ENCODE data around the gene WDSUB1.

Gene WDSUB1

DNA sequence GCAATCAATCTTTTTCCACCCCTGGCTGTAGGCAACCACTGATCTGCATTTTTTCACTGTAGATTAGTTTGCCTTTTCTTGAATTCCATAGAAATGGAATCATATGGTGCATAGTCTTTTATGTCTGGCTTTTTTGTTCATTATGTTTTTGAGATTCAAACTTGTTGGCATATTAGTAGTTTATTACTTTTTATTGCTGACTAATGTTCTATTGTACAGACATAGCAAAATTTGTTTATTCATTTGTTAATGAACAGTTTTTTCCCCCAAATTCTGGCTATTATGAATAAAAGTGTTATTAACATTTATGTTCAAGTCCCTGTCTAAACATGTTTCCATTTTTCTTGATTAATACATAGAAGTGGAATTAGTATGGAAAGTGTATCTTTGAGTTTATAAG is 21.4 kb upstream of the WDSUB1 start:
- Histone ChIP-seq H2AFZ (ENCODE audit: low read depth) (no peak overlapping the region), H4K20me1 (ENCODE audit: insufficient read depth) (no peaks in the 10 kb centered on the region), H3K27me3 (ENCODE audit: insufficient read depth, low read depth) (no peaks in the 10 kb centered on the region), H3K36me3 (ENCODE audit: insufficient read depth) (no peaks in the 10 kb centered on the region), H3K27ac (no peak overlapping the region), H3K9ac (no peak overlapping the region), H3K4me3 (IDR thresholded peaks at IDR 0.05; ENCODE audit: insufficient read depth, low read depth, low read length) (no peak overlapping the region), H3K4me2 (no peak overlapping the region), H3K79me2 (ENCODE audit: insufficient read depth, low read depth) (no peaks in the 10 kb centered on the region), H3K4me1 (ENCODE audit: low read depth, poor library complexity, severe bottlenecking) (no peaks in the 10 kb centered on the region)
- TF ChIP-seq, protein P1, sequence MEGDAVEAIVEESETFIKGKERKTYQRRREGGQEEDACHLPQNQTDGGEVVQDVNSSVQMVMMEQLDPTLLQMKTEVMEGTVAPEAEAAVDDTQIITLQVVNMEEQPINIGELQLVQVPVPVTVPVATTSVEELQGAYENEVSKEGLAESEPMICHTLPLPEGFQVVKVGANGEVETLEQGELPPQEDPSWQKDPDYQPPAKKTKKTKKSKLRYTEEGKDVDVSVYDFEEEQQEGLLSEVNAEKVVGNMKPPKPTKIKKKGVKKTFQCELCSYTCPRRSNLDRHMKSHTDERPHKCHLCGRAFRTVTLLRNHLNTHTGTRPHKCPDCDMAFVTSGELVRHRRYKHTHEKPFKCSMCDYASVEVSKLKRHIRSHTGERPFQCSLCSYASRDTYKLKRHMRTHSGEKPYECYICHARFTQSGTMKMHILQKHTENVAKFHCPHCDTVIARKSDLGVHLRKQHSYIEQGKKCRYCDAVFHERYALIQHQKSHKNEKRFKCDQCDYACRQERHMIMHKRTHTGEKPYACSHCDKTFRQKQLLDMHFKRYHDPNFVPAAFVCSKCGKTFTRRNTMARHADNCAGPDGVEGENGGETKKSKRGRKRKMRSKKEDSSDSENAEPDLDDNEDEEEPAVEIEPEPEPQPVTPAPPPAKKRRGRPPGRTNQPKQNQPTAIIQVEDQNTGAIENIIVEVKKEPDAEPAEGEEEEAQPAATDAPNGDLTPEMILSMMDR (conservative IDR thresholded peaks at IDR 0.05; ENCODE audit: low read depth, low read length), result no peak

GRCh38 chr2:159300586-159300985 is 14.1 kb upstream of the WDSUB1 start:
- H3K4me2 ChIP-seq, result no peak overlapping the region
- H3K9ac ChIP-seq, result no peak overlapping the region
- no peaks in the 10 kb centered on the region for H3K79me2 ChIP-seq (ENCODE audit: insufficient read depth, low read depth)
- H3K27me3 ChIP-seq (ENCODE audit: insufficient read depth, low read depth), result no peaks in the 10 kb centered on the region
- H2AFZ ChIP-seq (ENCODE audit: low read depth), result no peak overlapping the region
- no peak overlapping the region for H3K27ac ChIP-seq
- H3K4me3 ChIP-seq (IDR thresholded peaks at IDR 0.05; ENCODE audit: insufficient read depth, low read depth, low read length), result no peak overlapping the region
- H3K4me1 ChIP-seq (ENCODE audit: low read depth, poor library complexity, severe bottlenecking), result no peaks in the 10 kb centered on the region
- no peaks in the 10 kb centered on the region for H4K20me1 ChIP-seq (ENCODE audit: insufficient read depth)
- H3K36me3 ChIP-seq (ENCODE audit: insufficient read depth), result no peaks in the 10 kb centered on the region
- TF ChIP-seq, protein P1 (conservative IDR thresholded peaks at IDR 0.05; ENCODE audit: low read depth, low read length), result no peak

DNA sequence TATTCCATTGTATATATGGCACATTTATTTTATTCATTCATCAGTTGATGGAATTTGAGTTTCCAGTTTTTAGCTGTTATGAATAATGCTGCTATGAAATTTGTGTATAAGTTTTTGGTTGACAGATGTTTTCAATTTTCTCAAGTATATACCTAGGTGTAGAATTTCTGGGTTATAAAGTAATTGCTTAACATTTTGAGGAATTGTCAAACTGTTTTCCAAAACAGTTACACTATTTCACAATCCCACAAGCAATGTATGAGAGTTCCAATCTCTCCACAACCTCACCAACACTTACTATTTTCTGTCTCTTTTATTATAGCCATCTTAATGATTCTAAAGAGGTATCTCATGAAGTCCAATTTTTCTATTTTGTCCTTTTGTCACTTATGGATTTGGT is 12.5 kb upstream of the WDSUB1 start:
- Histone ChIP-seq H3K9ac (no peak overlapping the region), H2AFZ (ENCODE audit: low read depth) (no peak overlapping the region), H3K4me1 (ENCODE audit: low read depth, poor library complexity, severe bottlenecking) (no peaks in the 10 kb centered on the region), H4K20me1 (ENCODE audit: insufficient read depth) (no peaks in the 10 kb centered on the region), H3K4me2 (no peak overlapping the region), H3K4me3 (IDR thresholded peaks at IDR 0.05; ENCODE audit: insufficient read depth, low read depth, low read length) (no peak overlapping the region), H3K27ac (no peak overlapping the region), H3K27me3 (ENCODE audit: insufficient read depth, low read depth) (no peaks in the 10 kb centered on the region), H3K36me3 (ENCODE audit: insufficient read depth) (no peaks in the 10 kb centered on the region), H3K79me2 (ENCODE audit: insufficient read depth, low read depth) (no peaks in the 10 kb centered on the region)
- TF ChIP-seq, protein P1 (conservative IDR thresholded peaks at IDR 0.05; ENCODE audit: low read depth, low read length), result no peak

DNA sequence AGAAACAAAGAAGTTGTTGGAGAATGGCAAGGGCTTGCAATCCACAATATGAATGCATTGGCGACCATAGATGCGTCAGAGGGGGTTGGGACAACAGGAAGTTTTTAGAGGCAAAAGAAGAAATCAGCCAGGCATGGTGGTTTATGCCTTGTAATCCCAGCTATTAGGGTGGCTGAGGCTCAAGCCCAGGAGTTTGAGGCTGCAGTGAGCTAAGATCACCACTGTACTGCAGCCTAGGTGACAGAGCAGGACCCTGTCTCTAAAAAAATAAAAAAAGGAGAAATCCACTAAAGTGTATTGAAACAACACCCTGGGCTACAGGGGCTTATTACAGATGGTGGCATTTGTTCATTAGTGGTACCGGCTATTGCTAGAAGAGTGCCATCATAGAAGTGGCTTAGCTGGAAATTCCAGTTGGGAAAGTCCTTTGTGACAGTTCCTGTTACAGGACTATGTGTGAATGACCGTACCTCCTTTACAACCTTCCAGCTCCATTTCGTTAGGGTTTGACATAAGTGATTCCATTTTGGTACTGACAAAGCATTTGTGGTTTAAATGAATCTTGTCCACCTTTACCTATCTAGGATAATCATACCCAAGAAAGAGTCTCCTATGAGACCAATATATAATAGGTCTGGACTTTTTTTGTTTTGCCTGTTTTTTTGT is 10.7 kb upstream of the WDSUB1 start:
- Histone ChIP-seq H3K27me3 (ENCODE audit: insufficient read depth, low read depth) (no peaks in the 10 kb centered on the region), H3K27ac (no peak overlapping the region), H3K4me2 (no peak overlapping the region), H2AFZ (ENCODE audit: low read depth) (no peak overlapping the region), H4K20me1 (ENCODE audit: insufficient read depth) (no peaks in the 10 kb centered on the region), H3K36me3 (ENCODE audit: insufficient read depth) (no peaks in the 10 kb centered on the region), H3K4me1 (ENCODE audit: low read depth, poor library complexity, severe bottlenecking) (no peaks in the 10 kb centered on the region), H3K4me3 (IDR thresholded peaks at IDR 0.05; ENCODE audit: insufficient read depth, low read depth, low read length) (no peak overlapping the region), H3K9ac (no peak overlapping the region), H3K79me2 (ENCODE audit: insufficient read depth, low read depth) (no peaks in the 10 kb centered on the region)
- TF ChIP-seq, protein P1 (conservative IDR thresholded peaks at IDR 0.05; ENCODE audit: low read depth, low read length), result no peak
